Activated naive CD4-positive, alpha-beta T cell treated with anti-CD3 and anti-CD28 coated beads for 36 hours (primary cell): ENCODE data around the gene RAPGEF4. TPM values are rescaled to one million over a fixed set of nuclear protein-coding genes. Genes with fewer than 3 reads are reported as not detected.

Experiments
- CTCF ChIA-PET: fragments of 350-600 bp; sonication (Branson Sonifier 250); formaldehyde crosslinking; loops from one replicate; lab custom pipeline; 2021; ENCODE audit warnings: antibody characterized with exemption; lab: Charles Lee
- DNase-seq: peaks from one replicate; pipeline ENCODE4 v3.0.0-alpha.2; 2020
- H3K27ac Mint-ChIP-seq: one replicate; pipeline ENCODE4 v1.8.0; 2021; ENCODE audit warnings: mild to moderate bottlenecking, mixed read lengths
- H3K27me3 Mint-ChIP-seq: one replicate; pipeline ENCODE4 v1.8.0; 2021; ENCODE audit warnings: low read depth, mixed read lengths
- H3K36me3 Mint-ChIP-seq: one replicate; pipeline ENCODE4 v1.8.0; 2021; ENCODE audit warnings: low read depth, mixed read lengths
- H3K4me1 Mint-ChIP-seq: one replicate; pipeline ENCODE4 v1.8.0; 2021; ENCODE audit warnings: low read depth, mixed read lengths
- H3K4me3 Mint-ChIP-seq: one replicate; pipeline ENCODE4 v1.8.0; 2021; ENCODE audit warnings: mild to moderate bottlenecking, moderate library complexity, mixed read lengths
- H3K9me3 Mint-ChIP-seq: one replicate; pipeline ENCODE4 v1.8.0; 2021; ENCODE audit warnings: mixed read lengths
- intact Hi-C: fragments of 100-400 bp; cut with micrococcal nuclease; formaldehyde crosslinking; loops from one replicate; pipeline ENCODE4 v1.15.1; 2023
- total RNA-seq, 2 experiments: library from RNA; stranded (reverse); gene quantifications; one replicate each; pipeline ENCODE4 v1.2.3, GENCODE V29; 2021

The RAPGEF4 gene
- total RNA-seq, 2 experiments from 2014 or later: 0.24 to 0.35 TPM

- CTCF ChIA-PET: no interaction called here
- H3K4me1 Mint-ChIP-seq: no peaks in the 10 kb centered on the region
- H3K4me3 Mint-ChIP-seq: no peak overlapping the region
- H3K9me3 Mint-ChIP-seq: no peaks in the 10 kb centered on the region
- no peak for DNase-seq
- no peak overlapping the region for H3K27ac Mint-ChIP-seq
- H3K36me3 Mint-ChIP-seq: no peaks in the 10 kb centered on the region
- peaks cover 5% of the 10 kb centered on the region for H3K27me3 Mint-ChIP-seq
- intact Hi-C loops: no loop called here
Observed at GRCh38 chr2:172885996-172886395, 150.4 kb downstream of the RAPGEF4 start.

- no peaks in the 10 kb centered on the region for H3K9me3 Mint-ChIP-seq
- DNase-seq: no peak
- intact Hi-C loops: no loop called here
- H3K36me3 Mint-ChIP-seq: no peaks in the 10 kb centered on the region
- H3K4me3 Mint-ChIP-seq: no peak overlapping the region
- no peak overlapping the region for H3K27ac Mint-ChIP-seq
- CTCF ChIA-PET: interaction anchor here (1.1 kb wide), 1 partner anchor 37 kb away, joined by 3 read pairs; no protein-coding TSS in a partner anchor
- no peaks in the 10 kb centered on the region for H3K4me1 Mint-ChIP-seq
- peaks cover 9% of the 10 kb centered on the region for H3K27me3 Mint-ChIP-seq
Observed at GRCh38 chr2:172887280-172887679, 151.6 kb downstream of the RAPGEF4 start.

- Mint-ChIP-seq H3K27me3 (peaks cover 11% of the 10 kb centered on the region), H3K4me1 (no peaks in the 10 kb centered on the region), H3K36me3 (no peaks in the 10 kb centered on the region), H3K4me3 (no peak overlapping the region), H3K9me3 (no peaks in the 10 kb centered on the region), H3K27ac (no peak overlapping the region)
- no peak for DNase-seq
- CTCF ChIA-PET: interaction anchor here (0.9 kb wide), 1 partner anchor 60 kb away, joined by 3 read pairs; no protein-coding TSS in a partner anchor
- intact Hi-C loops: no loop called here
Observed at GRCh38 chr2:172888714-172889669, 153.3 kb downstream of the RAPGEF4 start.

- no peaks in the 10 kb centered on the region for H3K36me3 Mint-ChIP-seq
- H3K4me3 Mint-ChIP-seq: no peak overlapping the region
- no peaks in the 10 kb centered on the region for H3K9me3 Mint-ChIP-seq
- H3K27me3 Mint-ChIP-seq: peaks cover 11% of the 10 kb centered on the region
- H3K27ac Mint-ChIP-seq: no peak overlapping the region
- no peak for DNase-seq
- CTCF ChIA-PET: no interaction called here
- H3K4me1 Mint-ChIP-seq: no peaks in the 10 kb centered on the region
- intact Hi-C loops: no loop called here
Observed at GRCh38 chr2:172889768-172890430, 154.3 kb downstream of the RAPGEF4 start.

- no peak for DNase-seq
- intact Hi-C loops: no loop called here
- no peaks in the 10 kb centered on the region for H3K36me3 Mint-ChIP-seq
- CTCF ChIA-PET: interaction anchor here (0.6 kb wide), 1 partner anchor 19 kb away, joined by 7 read pairs; no protein-coding TSS in a partner anchor
- no peaks in the 10 kb centered on the region for H3K9me3 Mint-ChIP-seq
- no peak overlapping the region for H3K4me3 Mint-ChIP-seq
- no peaks in the 10 kb centered on the region for H3K4me1 Mint-ChIP-seq
- no peak overlapping the region for H3K27ac Mint-ChIP-seq
- peaks cover 13% of the 10 kb centered on the region for H3K27me3 Mint-ChIP-seq
Observed at GRCh38 chr2:172893111-172893510, 157.5 kb downstream of the RAPGEF4 start.

GRCh38 chr2:172893671-172894070 lies 158.0 kb downstream of the RAPGEF4 start:
- Mint-ChIP-seq H3K4me3 (no peak overlapping the region), H3K4me1 (no peaks in the 10 kb centered on the region), H3K27ac (no peak overlapping the region), H3K9me3 (no peaks in the 10 kb centered on the region), H3K36me3 (no peaks in the 10 kb centered on the region), H3K27me3 (peaks cover 14% of the 10 kb centered on the region)
- no peak for DNase-seq
- CTCF ChIA-PET: interaction anchor here (0.6 kb wide), 1 partner anchor 19 kb away, joined by 7 read pairs; no protein-coding TSS in a partner anchor
- intact Hi-C loops: no loop called here

- no peaks in the 10 kb centered on the region for H3K4me1 Mint-ChIP-seq
- no peak for DNase-seq
- H3K36me3 Mint-ChIP-seq: no peaks in the 10 kb centered on the region
- H3K9me3 Mint-ChIP-seq: no peaks in the 10 kb centered on the region
- CTCF ChIA-PET: no interaction called here
- H3K27me3 Mint-ChIP-seq: peaks cover 19% of the 10 kb centered on the region
- intact Hi-C loops: no loop called here
- no peak overlapping the region for H3K27ac Mint-ChIP-seq
- no peak overlapping the region for H3K4me3 Mint-ChIP-seq
Observed at GRCh38 chr2:172894689-172895387, 159.2 kb downstream of the RAPGEF4 start.

GRCh38 chr2:172896661-172897081 lies 161.0 kb downstream of the RAPGEF4 start:
- peaks cover 13% of the 10 kb centered on the region for H3K27me3 Mint-ChIP-seq
- no peaks in the 10 kb centered on the region for H3K4me1 Mint-ChIP-seq
- H3K36me3 Mint-ChIP-seq: no peaks in the 10 kb centered on the region
- no peak overlapping the region for H3K27ac Mint-ChIP-seq
- no peak for DNase-seq
- no peaks in the 10 kb centered on the region for H3K9me3 Mint-ChIP-seq
- intact Hi-C loops: no loop called here
- CTCF ChIA-PET: no interaction called here
- no peak overlapping the region for H3K4me3 Mint-ChIP-seq

- Mint-ChIP-seq H3K27ac (no peak overlapping the region), H3K36me3 (no peaks in the 10 kb centered on the region), H3K4me1 (peaks cover 2% of the 10 kb centered on the region), H3K9me3 (no peaks in the 10 kb centered on the region), H3K4me3 (no peak overlapping the region), H3K27me3 (peaks cover 10% of the 10 kb centered on the region)
- intact Hi-C loops: no loop called here
- no peak for DNase-seq
- CTCF ChIA-PET: no interaction called here
Observed at GRCh38 chr2:172900871-172901270, 165.2 kb downstream of the RAPGEF4 start.

GRCh38 chr2:172901913-172902312 lies 166.3 kb downstream of the RAPGEF4 start:
- no peak for DNase-seq
- no peak overlapping the region for H3K27ac Mint-ChIP-seq
- H3K4me1 Mint-ChIP-seq: peaks cover 2% of the 10 kb centered on the region
- intact Hi-C loops: no loop called here
- no peaks in the 10 kb centered on the region for H3K9me3 Mint-ChIP-seq
- peaks cover 10% of the 10 kb centered on the region for H3K27me3 Mint-ChIP-seq
- no peak overlapping the region for H3K4me3 Mint-ChIP-seq
- CTCF ChIA-PET: interaction anchor here (1.1 kb wide), 1 partner anchor 15 kb away, joined by 3 read pairs; no protein-coding TSS in a partner anchor
- H3K36me3 Mint-ChIP-seq: no peaks in the 10 kb centered on the region

- DNase-seq: no peak
- Mint-ChIP-seq H3K9me3 (no peaks in the 10 kb centered on the region), H3K27me3 (no peaks in the 10 kb centered on the region), H3K4me1 (peaks cover 2% of the 10 kb centered on the region), H3K36me3 (no peaks in the 10 kb centered on the region), H3K27ac (no peak overlapping the region), H3K4me3 (no peak overlapping the region)
- CTCF ChIA-PET: no interaction called here
- intact Hi-C loops: no loop called here
Observed at GRCh38 chr2:172904236-172904635, 168.6 kb downstream of the RAPGEF4 start.
